Glutamatergic neuron (in vitro differentiated cells): ENCODE results near the gene FBXO34. TPM values are rescaled to one million over a fixed set of nuclear protein-coding genes. Genes with fewer than 3 reads are reported as not detected.

ENCODE experiments used
- DNase-seq: peaks from one replicate; pipeline ENCODE4 v3.0.0; 2022
- H3K27ac Mint-ChIP-seq: one replicate; pipeline ENCODE4 v1.8.0; 2020; ENCODE audit warnings: mild to moderate bottlenecking, mixed read lengths, inconsistent platforms; ENCODE audit not compliant: unreplicated experiment
- H3K27me3 Mint-ChIP-seq: one replicate; pipeline ENCODE4 v1.8.0; 2020; ENCODE audit warnings: mild to moderate bottlenecking, moderate library complexity, mixed read lengths, inconsistent platforms; ENCODE audit not compliant: unreplicated experiment
- H3K36me3 Mint-ChIP-seq: one replicate; pipeline ENCODE4 v1.8.0; 2020; ENCODE audit warnings: mild to moderate bottlenecking, mixed read lengths, inconsistent platforms; ENCODE audit not compliant: unreplicated experiment
- H3K4me1 Mint-ChIP-seq: one replicate; pipeline ENCODE4 v1.8.0; 2020; ENCODE audit warnings: mild to moderate bottlenecking, low read depth, mixed read lengths, inconsistent platforms; ENCODE audit not compliant: unreplicated experiment
- H3K4me3 Mint-ChIP-seq: one replicate; pipeline ENCODE4 v1.8.0; 2020; ENCODE audit warnings: mild to moderate bottlenecking, mixed read lengths, inconsistent platforms; ENCODE audit not compliant: unreplicated experiment
- H3K9me3 Mint-ChIP-seq: one replicate; pipeline ENCODE4 v1.8.0; 2020; ENCODE audit warnings: mild to moderate bottlenecking, moderate library complexity, mixed read lengths, inconsistent platforms; ENCODE audit not compliant: unreplicated experiment
- CTCF ChIP-seq: fragments of 200-600 bp; sonication (generic); IDR thresholded peaks from one replicate; pipeline ENCODE4 v1.5.0; 2021; ENCODE audit not compliant: partially characterized antibody, unreplicated experiment
- total RNA-seq: library from RNA; stranded (reverse); fragmentation: NEBNext Ultra II Directional; extraction: Animal tissue kit (Norgen Biotek cat#: 25700); gene quantifications from one replicate; pipeline ENCODE4 v1.2.1, GENCODE V29; 2021; ENCODE audit not compliant: unreplicated experiment

The FBXO34 gene
- total RNA-seq, 1 donor from 2014 or later: 13.6 TPM

- no peaks in the 10 kb centered on the region for H3K36me3 Mint-ChIP-seq
- peaks cover 3% of the 10 kb centered on the region for H3K9me3 Mint-ChIP-seq
- DNase-seq: no peak
- H3K27me3 Mint-ChIP-seq: peaks cover 5% of the 10 kb centered on the region
- H3K4me3 Mint-ChIP-seq: no peak overlapping the region
- peaks cover 4% of the 10 kb centered on the region for H3K4me1 Mint-ChIP-seq
- no peak overlapping the region for H3K27ac Mint-ChIP-seq
- no peak for TF ChIP-seq CTCF
Observed at GRCh38 chr14:55267820-55268219, 3.4 kb upstream of the FBXO34 start.

- DNase-seq: peak; percentile 76
- H3K9me3 Mint-ChIP-seq: peaks cover 3% of the 10 kb centered on the region
- peaks cover 6% of the 10 kb centered on the region for H3K4me1 Mint-ChIP-seq
- H3K36me3 Mint-ChIP-seq: no peaks in the 10 kb centered on the region
- TF ChIP-seq CTCF: no peak
- peak overlapping the region; percentile 91 for H3K27ac Mint-ChIP-seq
- peaks cover 5% of the 10 kb centered on the region for H3K27me3 Mint-ChIP-seq
- peak overlapping the region; percentile 94 for H3K4me3 Mint-ChIP-seq
Observed at GRCh38 chr14:55271572-55272298, 514 bp downstream of the FBXO34 start.

GRCh38 chr14:55272387-55272786 lies 1.2 kb downstream of the FBXO34 start:
- no peaks in the 10 kb centered on the region for H3K36me3 Mint-ChIP-seq
- peak overlapping the region; percentile 91 for H3K27ac Mint-ChIP-seq
- H3K4me3 Mint-ChIP-seq: peak overlapping the region; percentile 94
- no peak for TF ChIP-seq CTCF
- DNase-seq: no peak
- peaks cover 3% of the 10 kb centered on the region for H3K9me3 Mint-ChIP-seq
- H3K4me1 Mint-ChIP-seq: peaks cover 6% of the 10 kb centered on the region
- peaks cover 5% of the 10 kb centered on the region for H3K27me3 Mint-ChIP-seq

- peaks cover 5% of the 10 kb centered on the region for H3K27me3 Mint-ChIP-seq
- H3K9me3 Mint-ChIP-seq: peaks cover 3% of the 10 kb centered on the region
- H3K4me3 Mint-ChIP-seq: peak overlapping the region; percentile 94
- H3K27ac Mint-ChIP-seq: no peak overlapping the region
- no peak for TF ChIP-seq CTCF
- no peak for DNase-seq
- H3K4me1 Mint-ChIP-seq: peaks cover 6% of the 10 kb centered on the region
- H3K36me3 Mint-ChIP-seq: no peaks in the 10 kb centered on the region
Observed at GRCh38 chr14:55272922-55273321, 1.7 kb downstream of the FBXO34 start.

- Mint-ChIP-seq H3K27me3 (peaks cover 5% of the 10 kb centered on the region), H3K4me3 (no peak overlapping the region), H3K9me3 (peaks cover 3% of the 10 kb centered on the region), H3K36me3 (no peaks in the 10 kb centered on the region), H3K27ac (no peak overlapping the region), H3K4me1 (peaks cover 6% of the 10 kb centered on the region)
- no peak for TF ChIP-seq CTCF
- DNase-seq: no peak
Observed at GRCh38 chr14:55274146-55274545, 2.9 kb downstream of the FBXO34 start.
